IMR-90 (cell line): Measurements from ENCODE around the gene C22orf42. TPM values are rescaled to one million over a fixed set of nuclear protein-coding genes. Genes with fewer than 3 reads are reported as not detected.
"Not testable (repeated sequence)": the region's sequence is repeated elsewhere in the genome, so short reads cannot be mapped to it uniquely, and the experiment has no call there.

ENCODE experiments used
- ATAC-seq: fragments of 200-7000 bp; cut with Tn5 transposase; 2 replicates; pipeline ENCODE4 v1.9.1; 2020; ENCODE audit warnings: low read depth, mild to moderate bottlenecking, moderate library complexity
- BruUV-seq: library from RNA; stranded (reverse); fragments of 400-500 nt; replicated peaks from 2 replicates; lab custom pipeline; 2021; lab: Mats Ljungman, UMichigan
- CTCF ChIA-PET: fragments of 300-600 bp; formaldehyde crosslinking; extraction: SDS; loops from one replicate; lab custom pipeline; 2021; ENCODE audit warnings: antibody characterized with exemption; lab: Yijun Ruan, JAX
- POLR2A ChIA-PET: fragments of 300-600 bp; sonication (Branson Sonifier 250); formaldehyde crosslinking; loops from one replicate; lab custom pipeline; 2022; ENCODE audit warnings: antibody characterized with exemption; ENCODE audit not compliant: unreplicated experiment; lab: Charles Lee
- DNase-seq: peaks from one replicate; pipeline ENCODE4 v3.0.0; 2013
- H2AFZ ChIP-seq: replicated peaks from 2 replicates; pipeline ENCODE3; 2013; ENCODE audit warnings: low read length, mild to moderate bottlenecking; ENCODE audit not compliant: poor library complexity
- H2AK5ac ChIP-seq: 2 replicates; pipeline ENCODE4 v1.6.1; 2013; ENCODE audit warnings: low read depth, low read length, inconsistent platforms
- H2AK9ac ChIP-seq: replicated peaks from 2 replicates; pipeline ENCODE3; 2013; ENCODE audit warnings: mild to moderate bottlenecking, low read depth, low read length, moderate library complexity; ENCODE audit not compliant: poor library complexity
- H2BK120ac ChIP-seq: 2 replicates; pipeline ENCODE4 v1.6.1; 2013; ENCODE audit warnings: low read depth, low read length, inconsistent platforms
- H2BK15ac ChIP-seq: 3 replicates; pipeline ENCODE4 v1.6.1; 2013; ENCODE audit warnings: low read depth, low read length, inconsistent platforms
- H2BK20ac ChIP-seq: 2 replicates; pipeline ENCODE4 v1.6.1; 2013; ENCODE audit warnings: low read depth, mild to moderate bottlenecking, inconsistent platforms, low read length, moderate library complexity
- H2BK5ac ChIP-seq: 2 replicates; pipeline ENCODE4 v1.6.1; 2013; ENCODE audit warnings: mild to moderate bottlenecking, low read depth, low read length, inconsistent platforms; ENCODE audit not compliant: poor library complexity, severe bottlenecking
- H3K14ac ChIP-seq: replicated peaks from 2 replicates; pipeline ENCODE4 v1.6.1; 2013; ENCODE audit warnings: low read depth, low read length, inconsistent platforms
- H3K18ac ChIP-seq: 2 replicates; pipeline ENCODE4 v1.6.1; 2013; ENCODE audit warnings: low read depth, low read length, control low read depth
- H3K23ac ChIP-seq: 2 replicates; pipeline ENCODE4 v1.6.1; 2013; ENCODE audit warnings: low read depth, low read length, inconsistent platforms
- H3K27ac ChIP-seq: 2 replicates; pipeline ENCODE4 v1.5.1; 2013; ENCODE audit warnings: mild to moderate bottlenecking, control low read depth, low read length; ENCODE audit not compliant: insufficient read depth
- H3K27me3 ChIP-seq: 2 replicates; pipeline ENCODE4 v1.6.1; 2013; ENCODE audit warnings: low read length; ENCODE audit not compliant: control insufficient read depth, insufficient read depth
- H3K36me3 ChIP-seq: 2 replicates; pipeline ENCODE4 v1.6.1; 2013; ENCODE audit warnings: low read length, mixed read lengths; ENCODE audit not compliant: control insufficient read depth, insufficient read depth
- H3K4ac ChIP-seq: 2 replicates; pipeline ENCODE4 v1.6.1; 2013; ENCODE audit warnings: low read depth, low read length, inconsistent platforms
- H3K4me1 ChIP-seq: 2 replicates; pipeline ENCODE4 v1.6.1; 2013; ENCODE audit warnings: low read length, mixed read lengths; ENCODE audit not compliant: control insufficient read depth, insufficient read depth
- H3K4me2 ChIP-seq: 2 replicates; pipeline ENCODE4 v1.6.1; 2013; ENCODE audit warnings: low read depth, mild to moderate bottlenecking, control low read depth, low read length, moderate library complexity
- H3K4me3 ChIP-seq: 2 replicates; pipeline ENCODE4 v1.5.1; 2013; ENCODE audit warnings: low read depth, mild to moderate bottlenecking, control low read depth, low read length, moderate library complexity; ENCODE audit not compliant: insufficient read depth
- H3K56ac ChIP-seq: 2 replicates; pipeline ENCODE4 v1.6.1; 2013; ENCODE audit warnings: low read length, inconsistent platforms; ENCODE audit not compliant: insufficient read depth; ENCODE audit errors: extremely low read depth
- H3K79me1 ChIP-seq, 2 experiments: 2 replicates each; pipeline ENCODE4 v1.6.1; 2013; ENCODE audit warnings: low read length in 2 of 2, inconsistent platforms in 1 of 2, low read depth in 1 of 2
- H3K9ac ChIP-seq: 2 replicates; pipeline ENCODE4 v1.6.1; 2013; ENCODE audit warnings: low read depth, low read length, control low read depth
- H3K9me1 ChIP-seq: 2 replicates; pipeline ENCODE4 v1.6.1; 2013; ENCODE audit warnings: low read length, inconsistent platforms; ENCODE audit not compliant: insufficient read depth
- H3K9me3 ChIP-seq: 2 replicates; pipeline ENCODE4 v1.6.1; 2013; ENCODE audit warnings: low read length; ENCODE audit not compliant: control insufficient read depth, insufficient read depth
- H4K20me1 ChIP-seq: 2 replicates; pipeline ENCODE4 v1.6.1; 2013; ENCODE audit warnings: low read length, inconsistent platforms; ENCODE audit not compliant: insufficient read depth
- H4K5ac ChIP-seq: 2 replicates; pipeline ENCODE4 v1.6.1; 2013; ENCODE audit warnings: mild to moderate bottlenecking, low read depth, low read length, control low read depth
- H4K8ac ChIP-seq, 2 experiments: 2 replicates each; pipeline ENCODE4 v1.6.1; 2013; ENCODE audit warnings: low read depth in 2 of 2, low read length in 2 of 2, control low read depth in 1 of 2, inconsistent platforms in 1 of 2
- H4K91ac ChIP-seq: 2 replicates; pipeline ENCODE4 v1.6.1; 2013; ENCODE audit warnings: low read depth, low read length, inconsistent platforms; ENCODE audit not compliant: insufficient read depth
- CHD1 ChIP-seq: IDR thresholded peaks from 2 replicates; pipeline ENCODE4 v1.6.1; 2012; ENCODE audit warnings: low read depth, low read length, improper control_type of control experiment
- MAZ ChIP-seq: IDR thresholded peaks from 2 replicates; pipeline ENCODE4 v1.6.1; 2012; ENCODE audit warnings: low read depth, mild to moderate bottlenecking, low read length, improper control_type of control experiment, moderate library complexity, borderline replicate concordance
- POLR2A ChIP-seq: IDR thresholded peaks from 2 replicates; pipeline ENCODE4 v1.6.1; 2012; ENCODE audit warnings: mild to moderate bottlenecking, low read depth, low read length
- WGBS, 2 experiments: methylation state at CpG; one replicate each; pipeline versions ENCODE4 v1.1.5 to v1.1.7; 2013; ENCODE audit warnings: missing lambda C conversion rate in 2 of 2; ENCODE audit not compliant: insufficient read length in 1 of 2; ENCODE audit errors: extremely low coverage in 2 of 2; 5-methylcytosine and 5-hydroxymethylcytosine counted together
- dilution Hi-C: fragments of 300-500 bp; cut with HindIII; formaldehyde crosslinking; loops from one replicate; pipeline ENCODE4 v1.14.3; 2018; ENCODE audit warnings: low sequenced_read_pairs; ENCODE audit not compliant: unreplicated experiment
- in situ Hi-C: fragments of 300-500 bp; cut with MboI; formaldehyde crosslinking; loops from 3 replicates; pipeline ENCODE4 v1.14.3; 2019; ENCODE audit warnings: low sequenced_read_pairs, inconsistent platforms, mixed read lengths
- intact Hi-C: fragments of 100-400 bp; cut with micrococcal nuclease; formaldehyde crosslinking; loops from 2 replicates; pipeline ENCODE4 v1.10.0; 2022
- polyA plus RNA-seq, 3 experiments: library from polyadenylated mRNA; depleted of rRNA; stranded (reverse); fragments of >200 nt; gene quantifications; 2 replicates each; pipeline ENCODE4 v1.2.3, GENCODE V29; 2012; ENCODE audit warnings: low replicate concordance in 1 of 3
- total RNA-seq: library from RNA; depleted of rRNA; stranded (reverse); fragments of >200 nt; gene quantifications from 2 replicates; pipeline ENCODE4 v1.2.3, GENCODE V29; 2012
- TF ChIP-seq, protein P1 (sequence below): fragments of 150-350 bp; IDR thresholded peaks from 2 replicates; pipeline ENCODE4 v1.6.1; 2016; ENCODE audit warnings: low read depth, mild to moderate bottlenecking, low read length, moderate library complexity, borderline replicate concordance

The C22orf42 gene
- total and polyA plus RNA-seq, 2 of the 4 experiments (the other 2 are of a cell fraction), result not detected

DNA sequence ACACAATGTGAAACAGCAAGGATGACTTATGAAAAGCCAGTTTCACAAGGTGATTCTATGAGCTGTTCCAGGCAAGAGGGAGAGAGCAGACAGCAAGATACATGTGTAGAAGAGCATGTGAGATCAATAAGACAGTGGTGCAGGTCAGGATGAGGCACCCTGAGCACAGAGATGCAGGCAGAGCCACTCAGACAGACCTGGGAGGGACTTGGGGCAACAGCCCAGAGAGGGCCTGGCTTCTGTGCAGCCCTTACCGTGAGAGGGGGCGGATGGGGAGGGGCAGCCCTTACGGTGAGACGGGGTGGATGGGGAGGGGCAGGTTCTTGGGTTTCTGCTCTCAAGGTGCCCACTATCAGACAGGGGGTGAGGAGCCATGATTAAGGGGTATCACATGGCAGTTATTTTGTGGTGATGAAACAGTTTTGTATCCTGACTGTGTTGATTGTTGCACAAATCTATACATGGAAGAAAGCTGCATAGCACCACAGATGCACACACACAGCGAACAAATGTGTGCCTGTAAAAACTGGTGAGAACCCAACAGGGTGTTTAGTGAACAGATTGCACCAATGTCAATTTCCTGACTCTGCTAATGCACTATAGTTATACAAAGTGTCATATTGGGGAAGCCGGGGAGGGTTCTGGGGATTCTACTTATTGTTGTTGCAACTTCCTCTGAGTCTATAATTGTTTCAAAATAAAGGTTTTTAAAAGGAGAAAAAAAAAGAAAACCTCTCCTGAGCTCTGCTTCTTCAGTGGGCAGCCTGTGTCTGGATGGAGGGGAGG, 5.2 kb upstream of the C22orf42 start:
- Histone ChIP-seq H2AK5ac (no peak overlapping the region), H2AK9ac (no peak overlapping the region), H3K56ac (no peak overlapping the region), H2BK20ac (no peak overlapping the region), H3K14ac (no peak overlapping the region), H3K18ac (no peak overlapping the region), H3K9ac (no peak overlapping the region), H2BK120ac (no peak overlapping the region), H3K9me1 (no peaks in the 10 kb centered on the region), H3K4ac (no peak overlapping the region), H2AFZ (no peak overlapping the region), H4K20me1 (no peaks in the 10 kb centered on the region), H3K4me3 (no peak overlapping the region), H3K27me3 (no peaks in the 10 kb centered on the region; the same call in 1 of the 2 replicates), H3K4me1 (no peaks in the 10 kb centered on the region), H3K4me2 (no peak overlapping the region), H3K9me3 (no peaks in the 10 kb centered on the region), H2BK15ac (no peak overlapping the region), H3K23ac (no peak overlapping the region), H3K27ac (no peak overlapping the region), H3K36me3 (no peaks in the 10 kb centered on the region), H3K79me1 (no peaks in the 10 kb centered on the region), H4K91ac (no peak overlapping the region), H4K8ac (no peak overlapping the region), H2BK5ac (no peak overlapping the region), H4K5ac (no peak overlapping the region)
- ChIA-PET POLR2A (no interaction called here), CTCF (no interaction called here)
- dilution Hi-C loops (no loop called here), in situ Hi-C loops (no loop called here), intact Hi-C loops (no loop called here)
- ATAC-seq, result no peak
- no peak for DNase-seq
- TF ChIP-seq MAZ, result no peak
- TF ChIP-seq, protein P1, sequence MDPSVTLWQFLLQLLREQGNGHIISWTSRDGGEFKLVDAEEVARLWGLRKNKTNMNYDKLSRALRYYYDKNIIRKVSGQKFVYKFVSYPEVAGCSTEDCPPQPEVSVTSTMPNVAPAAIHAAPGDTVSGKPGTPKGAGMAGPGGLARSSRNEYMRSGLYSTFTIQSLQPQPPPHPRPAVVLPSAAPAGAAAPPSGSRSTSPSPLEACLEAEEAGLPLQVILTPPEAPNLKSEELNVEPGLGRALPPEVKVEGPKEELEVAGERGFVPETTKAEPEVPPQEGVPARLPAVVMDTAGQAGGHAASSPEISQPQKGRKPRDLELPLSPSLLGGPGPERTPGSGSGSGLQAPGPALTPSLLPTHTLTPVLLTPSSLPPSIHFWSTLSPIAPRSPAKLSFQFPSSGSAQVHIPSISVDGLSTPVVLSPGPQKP, result no peak
- no peak for TF ChIP-seq CHD1
- TF ChIP-seq POLR2A, result no peak
- BruUV-seq, result no TSS peak
- WGBS, 2 experiments, result no CpG with 5 or more reads among the region's 6 CpGs

DNA sequence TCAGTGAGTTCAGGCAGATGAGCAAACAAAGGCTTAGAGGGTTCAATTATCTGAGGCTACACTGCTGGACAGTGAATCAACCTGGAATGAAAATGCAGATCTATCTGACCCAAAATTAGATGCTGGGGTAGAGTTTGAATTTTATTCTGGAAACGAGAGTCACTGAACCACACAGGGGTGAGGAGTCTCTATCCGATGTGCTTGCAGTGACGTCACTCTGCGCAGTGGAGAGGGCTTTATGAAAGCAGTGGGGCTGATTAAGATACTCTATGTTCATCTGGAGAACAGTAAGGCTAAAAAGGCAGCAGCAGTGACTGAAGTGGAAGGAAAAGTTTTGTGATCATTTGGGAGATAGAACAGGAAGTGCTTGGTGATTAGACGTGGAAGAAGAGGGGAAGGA, 1.3 kb upstream of the C22orf42 start:
- dilution Hi-C loops, H3K4me2 ChIP-seq, H3K4me1 ChIP-seq, H3K14ac ChIP-seq, H2AFZ ChIP-seq, H2AK5ac ChIP-seq, H3K18ac ChIP-seq, H2AK9ac ChIP-seq, H3K56ac ChIP-seq, H3K23ac ChIP-seq, H3K4me3 ChIP-seq, H3K9me1 ChIP-seq, H3K27ac ChIP-seq, H4K5ac ChIP-seq, H3K36me3 ChIP-seq, CTCF ChIA-PET, H2BK20ac ChIP-seq, H2BK120ac ChIP-seq, POLR2A ChIA-PET, H3K9me3 ChIP-seq, DNase-seq, H2BK5ac ChIP-seq, ATAC-seq, intact Hi-C loops, H4K20me1 ChIP-seq, BruUV-seq, H4K91ac ChIP-seq, H3K27me3 ChIP-seq, H2BK15ac ChIP-seq, H3K9ac ChIP-seq, H3K79me1 ChIP-seq, in situ Hi-C loops, H4K8ac ChIP-seq, H3K4ac ChIP-seq: not testable (repeated sequence)
- WGBS, 2 experiments, result no CpG with 5 or more reads among the region's 5 CpGs
